ENCODE results near the gene CD80.

CD80 gene

GRCh38 chr3:119551598-119551997 is 7.8 kb downstream of the CD80 start:
- Histone ChIP-seq H3K36me3 (ENCODE audit: control insufficient read depth, insufficient read depth, low read length) (peaks cover 17% of the 10 kb centered on the region), H3K4me3 (replicated peaks; ENCODE audit: low read depth, low read length) (peak overlapping the region; percentile 90), H3K27me3 (replicated peaks; ENCODE audit: control insufficient read depth, insufficient read depth, low read length) (no peaks in the 10 kb centered on the region)
- no peak for DNase-seq (ENCODE audit: extremely low read depth, insufficient read length)
- TF ChIP-seq, protein P1, sequence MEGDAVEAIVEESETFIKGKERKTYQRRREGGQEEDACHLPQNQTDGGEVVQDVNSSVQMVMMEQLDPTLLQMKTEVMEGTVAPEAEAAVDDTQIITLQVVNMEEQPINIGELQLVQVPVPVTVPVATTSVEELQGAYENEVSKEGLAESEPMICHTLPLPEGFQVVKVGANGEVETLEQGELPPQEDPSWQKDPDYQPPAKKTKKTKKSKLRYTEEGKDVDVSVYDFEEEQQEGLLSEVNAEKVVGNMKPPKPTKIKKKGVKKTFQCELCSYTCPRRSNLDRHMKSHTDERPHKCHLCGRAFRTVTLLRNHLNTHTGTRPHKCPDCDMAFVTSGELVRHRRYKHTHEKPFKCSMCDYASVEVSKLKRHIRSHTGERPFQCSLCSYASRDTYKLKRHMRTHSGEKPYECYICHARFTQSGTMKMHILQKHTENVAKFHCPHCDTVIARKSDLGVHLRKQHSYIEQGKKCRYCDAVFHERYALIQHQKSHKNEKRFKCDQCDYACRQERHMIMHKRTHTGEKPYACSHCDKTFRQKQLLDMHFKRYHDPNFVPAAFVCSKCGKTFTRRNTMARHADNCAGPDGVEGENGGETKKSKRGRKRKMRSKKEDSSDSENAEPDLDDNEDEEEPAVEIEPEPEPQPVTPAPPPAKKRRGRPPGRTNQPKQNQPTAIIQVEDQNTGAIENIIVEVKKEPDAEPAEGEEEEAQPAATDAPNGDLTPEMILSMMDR (IDR thresholded peaks at IDR 0.05; ENCODE audit: insufficient read depth, low read length, poor library complexity, severe bottlenecking), result no peak

GRCh38 chr3:119550192-119550910 is 9.1 kb downstream of the CD80 start:
- Histone ChIP-seq H3K4me3 (replicated peaks; ENCODE audit: low read depth, low read length) (peak overlapping the region; percentile 36), H3K27me3 (replicated peaks; ENCODE audit: control insufficient read depth, insufficient read depth, low read length) (no peaks in the 10 kb centered on the region), H3K36me3 (ENCODE audit: control insufficient read depth, insufficient read depth, low read length) (peaks cover 13% of the 10 kb centered on the region)
- TF ChIP-seq, protein P1 (IDR thresholded peaks at IDR 0.05; ENCODE audit: insufficient read depth, low read length, poor library complexity, severe bottlenecking), result peak; percentile 38
- DNase-seq (ENCODE audit: extremely low read depth, insufficient read length), result peak; percentile 59

GRCh38 chr3:119548341-119548740 is 11.1 kb downstream of the CD80 start:
- no peak overlapping the region for H3K4me3 ChIP-seq (replicated peaks; ENCODE audit: low read depth, low read length)

DNA sequence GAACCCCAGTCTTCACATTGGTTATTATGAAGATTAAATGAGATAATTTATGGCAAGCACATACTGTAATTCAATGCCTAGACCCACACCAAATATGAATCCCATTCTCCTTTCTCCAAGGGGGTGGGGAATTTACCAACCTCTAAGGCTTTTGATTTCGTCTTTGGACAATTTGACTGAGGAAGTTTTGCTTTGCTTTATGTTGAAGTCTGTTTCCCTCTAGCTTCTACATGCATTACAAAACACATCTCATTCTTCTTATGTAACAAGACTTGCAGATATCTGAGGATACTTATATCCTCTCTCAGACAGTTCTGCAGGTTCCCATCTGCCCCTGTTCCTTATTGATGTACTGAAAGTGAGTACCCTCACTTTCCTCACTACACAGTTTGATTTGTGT is 12.2 kb downstream of the CD80 start:
- peaks cover 16% of the 10 kb centered on the region for H3K36me3 ChIP-seq (ENCODE audit: control insufficient read depth, insufficient read depth, low read length)
- no peak overlapping the region for H3K4me3 ChIP-seq (replicated peaks; ENCODE audit: low read depth, low read length)
- H3K27me3 ChIP-seq (replicated peaks; ENCODE audit: control insufficient read depth, insufficient read depth, low read length), result no peaks in the 10 kb centered on the region
- DNase-seq (ENCODE audit: extremely low read depth, insufficient read length), result no peak
- TF ChIP-seq, protein P1 (IDR thresholded peaks at IDR 0.05; ENCODE audit: insufficient read depth, low read length, poor library complexity, severe bottlenecking), result no peak

More at GRCh38 chr3:119548341-119548740, 11.1 kb downstream of the CD80 start:
- Histone ChIP-seq H3K36me3 (ENCODE audit: control insufficient read depth, insufficient read depth, low read length) (peaks cover 14% of the 10 kb centered on the region), H3K27me3 (replicated peaks; ENCODE audit: control insufficient read depth, insufficient read depth, low read length) (no peaks in the 10 kb centered on the region)
- TF ChIP-seq, protein P1 (IDR thresholded peaks at IDR 0.05; ENCODE audit: insufficient read depth, low read length, poor library complexity, severe bottlenecking), result no peak
- no peak for DNase-seq (ENCODE audit: extremely low read depth, insufficient read length)

GRCh38 chr3:119543147-119543546 is 16.3 kb downstream of the CD80 start:
- no peaks in the 10 kb centered on the region for H3K27me3 ChIP-seq (replicated peaks; ENCODE audit: control insufficient read depth, insufficient read depth, low read length)
- H3K36me3 ChIP-seq (ENCODE audit: control insufficient read depth, insufficient read depth, low read length), result peaks cover 12% of the 10 kb centered on the region
- DNase-seq (ENCODE audit: extremely low read depth, insufficient read length), result no peak
- TF ChIP-seq, protein P1 (IDR thresholded peaks at IDR 0.05; ENCODE audit: insufficient read depth, low read length, poor library complexity, severe bottlenecking), result no peak
- H3K4me3 ChIP-seq (replicated peaks; ENCODE audit: low read depth, low read length), result no peak overlapping the region
